Measurements from ENCODE around the gene DNAJC6. TPM values are rescaled to one million over a fixed set of nuclear protein-coding genes. Genes with fewer than 3 reads are reported as not detected.
A peak's percentile ranks its signal among the peaks of the same experiment; 100 is the strongest.
"Not testable (repeated sequence)": the region's sequence is repeated elsewhere in the genome, so short reads cannot be mapped to it uniquely, and the experiment has no call there.

DNAJC6 gene
- total RNA-seq, 6 donors from 2014 or later = 3.5 to 5.9 (median 5.2) TPM

DNA sequence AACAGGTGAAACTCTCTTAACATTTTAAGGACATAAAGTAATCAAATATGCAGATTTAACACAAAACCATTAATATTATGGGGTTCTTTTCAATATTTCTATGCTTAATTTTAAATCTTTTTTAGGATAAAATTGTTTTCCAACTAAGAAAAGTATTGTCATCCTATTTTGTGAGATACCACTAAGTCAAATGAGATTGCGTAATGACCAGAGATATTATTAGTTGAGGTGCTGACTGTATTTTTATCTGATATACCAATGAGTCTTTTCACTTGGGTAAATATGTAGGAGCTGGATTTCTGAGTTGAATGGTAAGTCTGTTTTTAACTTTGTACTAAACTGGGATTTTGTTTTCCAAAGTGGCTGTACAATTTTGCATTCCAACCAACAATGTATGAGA, 136.5 kb downstream of the DNAJC6 start:
- Histone ChIP-seq H3K27ac (no peak overlapping the region), H3K27me3 (no peaks in the 10 kb centered on the region), H3K9me3 (no peaks in the 10 kb centered on the region), H3K4me3 (no peak overlapping the region), H3K4me1 (peaks cover 0 to 2% (median 0%) of the 10 kb centered on the region in 4 donors), H3K36me3 (no peaks in the 10 kb centered on the region)
- ATAC-seq (ENCODE audit: low FRiP score in 2 of 2) (no peak), DNase-seq (no peak)
- TF ChIP-seq POLR2AphosphoS5 (IDR thresholded peaks at IDR 0.05) (no peak), POLR2A (IDR thresholded peaks at IDR 0.05) (no peak), EP300 (IDR thresholded peaks at IDR 0.05) (no peak), CTCF (IDR thresholded peaks at IDR 0.05) (no peak)
- WGBS, 2 donors = 100% methylated on average over 1 of the region's 1 CpG

DNA sequence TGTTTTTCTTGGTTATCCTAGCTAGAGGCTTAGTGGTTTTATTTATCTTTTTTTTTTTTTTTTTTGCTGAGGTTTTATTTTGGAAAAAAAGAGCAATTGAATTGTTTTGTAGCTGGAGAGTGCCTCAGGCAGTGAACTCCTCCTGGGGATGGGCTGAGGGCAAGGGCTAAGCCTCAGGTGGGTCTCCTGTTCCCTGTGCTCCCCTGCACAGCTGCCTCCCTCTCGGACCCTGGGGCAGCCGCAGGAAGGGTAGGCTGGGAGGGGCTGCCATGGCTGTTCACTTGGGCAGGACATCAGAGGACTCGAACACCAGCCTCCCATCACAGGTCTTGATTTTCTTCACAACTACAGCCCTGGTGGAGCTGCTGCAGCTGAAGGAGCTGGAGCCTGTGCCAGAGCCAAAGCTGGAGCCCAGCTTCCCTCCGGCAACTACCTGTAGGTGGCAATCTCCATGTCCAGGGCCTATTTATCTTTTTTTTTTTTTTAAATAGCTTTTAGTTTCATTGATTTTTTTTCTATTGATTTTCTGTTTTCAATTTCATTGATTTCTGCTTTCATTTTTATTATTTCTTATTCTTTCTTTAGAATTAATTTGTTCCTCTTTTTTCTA, 140.0 kb downstream of the DNAJC6 start:
- DNase-seq = peak in 1 of 2 donors; percentile 25
- H3K27me3 ChIP-seq = no peaks in the 10 kb centered on the region
- no peak overlapping the region for H3K4me3 ChIP-seq
- H3K4me1 ChIP-seq = no peaks in the 10 kb centered on the region
- no peaks in the 10 kb centered on the region for H3K9me3 ChIP-seq
- no peaks in the 10 kb centered on the region for H3K36me3 ChIP-seq
- ATAC-seq (ENCODE audit: low FRiP score in 2 of 2) = no peak
- 89 to 93% methylated on average over 4 of the region's 4 CpGs for WGBS, 2 donors
- TF ChIP-seq EP300 (IDR thresholded peaks at IDR 0.05) (no peak), POLR2A (IDR thresholded peaks at IDR 0.05) (no peak), POLR2AphosphoS5 (IDR thresholded peaks at IDR 0.05) (no peak), CTCF (IDR thresholded peaks at IDR 0.05) (no peak)
- H3K27ac ChIP-seq = no peak overlapping the region

DNA sequence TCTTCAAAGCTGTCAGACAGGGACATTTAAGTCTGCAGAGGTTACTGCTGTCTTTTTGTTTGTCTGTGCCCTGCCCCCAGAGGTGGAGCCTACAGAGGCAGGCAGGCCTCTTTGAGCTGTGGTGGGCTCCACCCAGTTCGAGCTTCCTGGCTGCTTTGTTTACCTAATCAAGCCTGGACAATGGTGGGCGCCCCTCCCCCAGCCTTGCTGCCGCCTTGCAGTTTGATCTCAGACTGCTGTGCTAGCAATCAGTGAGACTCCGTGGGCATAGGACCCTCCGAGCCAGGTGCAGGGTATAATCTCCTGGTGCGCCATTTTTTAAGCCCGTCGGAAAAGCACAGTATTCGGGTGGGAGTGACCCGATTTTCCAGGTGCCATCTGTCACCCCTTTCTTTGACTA, 146.3 kb downstream of the DNAJC6 start:
- H3K27me3 ChIP-seq; H3K36me3 ChIP-seq; H3K9me3 ChIP-seq; H3K4me1 ChIP-seq; DNase-seq; H3K27ac ChIP-seq; H3K4me3 ChIP-seq; ATAC-seq (ENCODE audit: low FRiP score in 2 of 2): not testable (repeated sequence)
- 70 to 79% methylated on average over 7 to 10 of the region's 10 CpGs for WGBS, 2 donors

DNA sequence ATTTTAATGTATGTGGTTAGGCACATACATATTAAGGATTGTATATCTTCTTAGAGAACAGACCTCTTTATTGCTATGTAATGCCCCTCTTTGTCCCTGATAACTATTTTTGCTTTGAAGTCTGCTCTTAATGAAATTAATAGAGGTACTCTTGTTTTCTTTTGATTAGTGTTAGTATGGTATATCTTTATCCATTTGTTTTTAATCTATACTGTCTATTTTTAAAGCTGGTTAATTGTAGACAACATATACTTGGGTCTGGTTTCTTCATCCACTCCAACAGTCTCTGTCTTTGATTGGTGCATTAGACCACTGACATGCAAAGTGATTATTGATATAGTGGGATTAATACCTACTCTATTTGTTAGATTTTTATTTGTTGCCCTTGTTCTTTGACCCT, 147.1 kb downstream of the DNAJC6 start:
- Histone ChIP-seq H3K36me3 (no peaks in the 10 kb centered on the region), H3K4me3 (no peak overlapping the region), H3K4me1 (no peaks in the 10 kb centered on the region), H3K27me3 (no peaks in the 10 kb centered on the region), H3K27ac (no peak overlapping the region), H3K9me3 (no peaks in the 10 kb centered on the region)
- ATAC-seq (ENCODE audit: low FRiP score in 2 of 2) (no peak), DNase-seq (no peak)
- TF ChIP-seq POLR2A (IDR thresholded peaks at IDR 0.05) (no peak), POLR2AphosphoS5 (IDR thresholded peaks at IDR 0.05) (no peak), CTCF (IDR thresholded peaks at IDR 0.05) (no peak)

- ATAC-seq (ENCODE audit: low FRiP score in 2 of 2) = no peak
- H3K4me1 ChIP-seq = no peaks in the 10 kb centered on the region
- TF ChIP-seq EP300 (IDR thresholded peaks at IDR 0.05) (no peak), POLR2AphosphoS5 (IDR thresholded peaks at IDR 0.05) (no peak), CTCF (IDR thresholded peaks at IDR 0.05) (no peak)
- DNase-seq = no peak
- H3K27ac ChIP-seq = no peak overlapping the region
- no peaks in the 10 kb centered on the region for H3K36me3 ChIP-seq
- no peaks in the 10 kb centered on the region for H3K27me3 ChIP-seq
- no peaks in the 10 kb centered on the region for H3K9me3 ChIP-seq
- H3K4me3 ChIP-seq = no peak overlapping the region
These were observed 148.5 kb downstream of the DNAJC6 start for GRCh38 chr1:65457868-65458267.
